ENCODE results near the gene LAYN. TPM values are rescaled to one million over a fixed set of nuclear protein-coding genes. Genes with fewer than 3 reads are reported as not detected.

The LAYN gene
- total and polyA plus RNA-seq, 9 of the 15 experiments (the other 6 are each of a cell fraction or from before 2014, with no cell fraction given): not detected

- intact Hi-C loops (cut with micrococcal nuclease) (no loop called here), in situ Hi-C loops (cut with MboI) (no loop called here)
- Histone ChIP-seq H3K36me3 (ENCODE audit: control insufficient read depth, insufficient read depth, low read length) (no peaks in the 10 kb centered on the region), H3K9ac (ENCODE audit: insufficient read depth in 1 of 2, low read depth in 2 of 2, low read length in 2 of 2) (no peak overlapping the region), H3K27me3 (ENCODE audit: control insufficient read depth in 2 of 2, insufficient read depth in 2 of 2, low read length in 2 of 2) (no peaks in the 10 kb centered on the region; a peak in 1 of 5 replicates), H3K79me2 (ENCODE audit: control insufficient read depth, insufficient read depth, low read length) (no peaks in the 10 kb centered on the region), H3K4me1 (replicated peaks in 1 of 2; ENCODE audit: control insufficient read depth in 2 of 2, insufficient read depth in 2 of 2, low read length in 2 of 2) (no peaks in the 10 kb centered on the region; a peak in 1 of 5 replicates), H2AFZ (ENCODE audit: low read depth, low read length) (no peak overlapping the region), H3K4me2 (ENCODE audit: insufficient read depth, low read length) (no peak overlapping the region), H3K27ac (ENCODE audit: extremely low read depth, low read depth, low read length) (no peak overlapping the region), H3K9me1 (ENCODE audit: control insufficient read depth, insufficient read depth, low read length) (no peaks in the 10 kb centered on the region), H3K4me3 (no peak overlapping the region), H3K9me3 (replicated peaks; ENCODE audit: control insufficient read depth, insufficient read depth, low read depth, low read length) (no peaks in the 10 kb centered on the region), H4K20me1 (replicated peaks; ENCODE audit: control insufficient read depth, insufficient read depth, low read length) (no peaks in the 10 kb centered on the region)
- DNase-seq (ENCODE audit: extremely low read depth in 1 of 4, low spot score in 3 of 4) (no peak), FAIRE-seq (no peak), ATAC-seq (no peak)
- no TSS peak for BruUV-seq (replicated peaks)
- 7% methylated on average over 3 of the region's 3 CpGs for WGBS (ENCODE audit: insufficient coverage, low coverage, missing lambda C conversion rate)
- POLR2A ChIA-PET: interaction anchor here (0.7 kb wide), 1 partner anchor 194 kb away, joined by 3 read pairs; no protein-coding TSS in a partner anchor
- CTCF ChIA-PET (ENCODE audit: low intra/inter-chr PET ratio): no interaction called here
- TF ChIP-seq PHB2 (IDR thresholded peaks at IDR 0.05; ENCODE audit: low read depth): no peak
- TF ChIP-seq TAL1 (IDR thresholded peaks at IDR 0.05): no peak
- TF ChIP-seq ZBTB33 (CRISPR knock-in tag; IDR thresholded peaks at IDR 0.05): no peak
- TF ChIP-seq GATAD2B (IDR thresholded peaks at IDR 0.05; ENCODE audit: borderline replicate concordance): no peak
- TF ChIP-seq KLF10 (CRISPR knock-in tag; IDR thresholded peaks at IDR 0.05): no peak
- no peak for TF ChIP-seq ZNF253 (CRISPR knock-in tag; conservative IDR thresholded peaks at IDR 0.05)
- no peak for TF ChIP-seq GTF2F1 (IDR thresholded peaks at IDR 0.05; ENCODE audit: low read depth, low read length)
- TF ChIP-seq CHD7 (IDR thresholded peaks at IDR 0.05; ENCODE audit: low read depth, low read length): no peak
- no peak for TF ChIP-seq TEAD4 (IDR thresholded peaks at IDR 0.05; ENCODE audit: low read length)
- no peak for TF ChIP-seq TEAD4 (CRISPR knock-in tag; IDR thresholded peaks at IDR 0.05; ENCODE audit: borderline replicate concordance)
- no peak for TF ChIP-seq BRD9 (IDR thresholded peaks at IDR 0.05; ENCODE audit: low read depth, partially characterized antibody)
Observed at GRCh38 chr11:111561791-111562325, 21.3 kb downstream of the LAYN start.

Data from K562 (cell line).